ENCODE data around the gene ALKAL2.

GRCh38 chr2:233030-233429 lies 54.9 kb downstream of the ALKAL2 start:
- TF ChIP-seq POLR2AphosphoS5 (IDR thresholded peaks at IDR 0.05) (no peak), CTCF (IDR thresholded peaks at IDR 0.05) (no peak)

Measured in transverse colon (tissue), 4 donors.